Islet precursor cell (in vitro differentiated cells): ENCODE data around the gene ESPNL.
"Not testable (repeated sequence)": the region's sequence is repeated elsewhere in the genome, so short reads cannot be mapped to it uniquely, and the experiment has no call there.

Source experiments
- DNase-seq: peaks from one replicate; pipeline ENCODE4 v3.0.0-alpha.2; 2018

Gene ESPNL

GRCh38 chr2:238100049-238100820 lies at the start of gene ESPNL:
ESPNL (plus strand) TSS chr2:238100340; CDS start chr2:238100420, 80 bp downstream.
- DNase-seq, result peak; percentile 54

GRCh38 chr2:238053191-238053776 lies 46.9 kb upstream of the ESPNL start:
- no peak for DNase-seq

- DNase-seq, result no peak
These were observed 44.3 kb upstream of the ESPNL start for GRCh38 chr2:238055841-238056240.

- peak; percentile 45 for DNase-seq
These were observed 42.2 kb upstream of the ESPNL start for GRCh38 chr2:238057696-238058575.

GRCh38 chr2:238059505-238059904 lies 40.6 kb upstream of the ESPNL start:
- no peak for DNase-seq

GRCh38 chr2:238060096-238060541 lies 40.0 kb upstream of the ESPNL start:
- no peak for DNase-seq

GRCh38 chr2:238060542-238061314 lies 39.4 kb upstream of the ESPNL start, which contains the start of gene SCLY:
SCLY (plus strand) TSS chr2:238061001; CDS start chr2:238061055, 54 bp downstream.
- DNase-seq, result peak; percentile 99

- peak; percentile 75 for DNase-seq
These were observed 38.6 kb upstream of the ESPNL start for GRCh38 chr2:238061315-238062202.

GRCh38 chr2:238063414-238064189 lies 36.5 kb upstream of the ESPNL start:
- peak; percentile 37 for DNase-seq

- DNase-seq, result no peak
These were observed 35.8 kb upstream of the ESPNL start for GRCh38 chr2:238064376-238064775.

GRCh38 chr2:238065071-238065846 lies 34.9 kb upstream of the ESPNL start:
- DNase-seq, result no peak

GRCh38 chr2:238066218-238066617 lies 33.9 kb upstream of the ESPNL start:
- DNase-seq, result no peak

GRCh38 chr2:238066718-238067117 lies 33.4 kb upstream of the ESPNL start:
- DNase-seq, result not testable (repeated sequence)

- no peak for DNase-seq
These were observed 32.2 kb upstream of the ESPNL start for GRCh38 chr2:238067939-238068338.

- DNase-seq, result peak; percentile 35
These were observed 31.0 kb upstream of the ESPNL start for GRCh38 chr2:238069021-238069709.

GRCh38 chr2:238069877-238070276 lies 30.3 kb upstream of the ESPNL start:
- no peak for DNase-seq

- no peak for DNase-seq
These were observed 24.7 kb upstream of the ESPNL start for GRCh38 chr2:238075397-238075796.

GRCh38 chr2:238077292-238077691 lies 22.8 kb upstream of the ESPNL start:
- no peak for DNase-seq

GRCh38 chr2:238079874-238080327 lies 20.2 kb upstream of the ESPNL start:
- DNase-seq, result no peak
